ENCODE results near the gene CDK11B.
"Not testable (repeated sequence)": the region's sequence is repeated elsewhere in the genome, so short reads cannot be mapped to it uniquely, and the experiment has no call there.

Gene CDK11B

DNA sequence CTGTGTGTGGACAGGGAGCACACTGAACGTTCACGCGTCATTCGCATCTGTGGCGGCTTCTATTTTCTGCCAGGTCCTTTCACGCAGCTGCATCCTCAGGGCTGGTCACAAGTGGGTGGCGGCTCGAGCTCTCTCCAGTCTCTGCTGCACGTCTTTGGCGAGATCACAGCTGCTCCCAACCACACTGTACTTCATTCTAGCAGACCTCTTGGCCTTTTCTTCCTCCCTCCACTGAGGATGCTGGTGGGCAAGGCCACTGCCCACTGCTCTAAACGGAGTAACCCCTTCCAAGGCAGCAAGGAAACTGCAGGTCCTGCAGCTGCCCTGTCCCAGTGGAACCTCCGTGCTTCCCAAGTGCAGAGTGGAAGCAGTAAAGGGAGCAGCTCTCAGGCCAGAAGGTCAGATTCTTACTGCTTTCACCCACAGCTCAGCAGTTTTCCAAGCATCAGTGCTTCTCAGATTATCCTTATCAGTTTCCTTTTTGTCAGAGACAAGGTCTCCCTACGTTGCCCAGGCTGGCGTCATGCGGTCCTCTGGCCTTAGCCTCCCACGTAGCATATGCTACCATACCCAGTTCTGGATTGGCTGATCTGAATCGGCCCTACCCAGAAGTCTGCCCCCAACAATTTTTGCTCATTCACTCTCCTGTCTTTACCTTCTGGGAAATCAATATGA, 11.1 kb downstream of the CDK11B start:
- not testable (repeated sequence) for DNase-seq

DNA sequence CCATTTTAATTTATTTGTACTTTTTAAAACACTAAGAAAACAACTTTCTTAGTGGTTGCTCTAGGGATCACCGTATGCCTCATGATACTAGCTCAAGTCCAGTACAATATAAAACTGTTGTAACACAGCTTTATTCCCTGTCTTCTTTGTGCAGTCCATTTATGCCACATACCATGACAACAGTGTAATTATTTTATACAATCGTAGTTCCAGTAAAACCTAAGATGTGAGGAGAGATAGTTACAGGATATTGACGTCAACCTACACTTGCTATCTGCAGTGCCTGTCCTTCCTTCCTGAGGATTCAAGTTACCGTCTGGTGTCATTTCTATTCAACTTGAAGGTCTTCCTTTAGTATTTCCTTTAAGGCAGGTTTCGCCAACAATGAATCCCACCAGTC, 12.5 kb downstream of the CDK11B start:
- DNase-seq, result not testable (repeated sequence)

DNA sequence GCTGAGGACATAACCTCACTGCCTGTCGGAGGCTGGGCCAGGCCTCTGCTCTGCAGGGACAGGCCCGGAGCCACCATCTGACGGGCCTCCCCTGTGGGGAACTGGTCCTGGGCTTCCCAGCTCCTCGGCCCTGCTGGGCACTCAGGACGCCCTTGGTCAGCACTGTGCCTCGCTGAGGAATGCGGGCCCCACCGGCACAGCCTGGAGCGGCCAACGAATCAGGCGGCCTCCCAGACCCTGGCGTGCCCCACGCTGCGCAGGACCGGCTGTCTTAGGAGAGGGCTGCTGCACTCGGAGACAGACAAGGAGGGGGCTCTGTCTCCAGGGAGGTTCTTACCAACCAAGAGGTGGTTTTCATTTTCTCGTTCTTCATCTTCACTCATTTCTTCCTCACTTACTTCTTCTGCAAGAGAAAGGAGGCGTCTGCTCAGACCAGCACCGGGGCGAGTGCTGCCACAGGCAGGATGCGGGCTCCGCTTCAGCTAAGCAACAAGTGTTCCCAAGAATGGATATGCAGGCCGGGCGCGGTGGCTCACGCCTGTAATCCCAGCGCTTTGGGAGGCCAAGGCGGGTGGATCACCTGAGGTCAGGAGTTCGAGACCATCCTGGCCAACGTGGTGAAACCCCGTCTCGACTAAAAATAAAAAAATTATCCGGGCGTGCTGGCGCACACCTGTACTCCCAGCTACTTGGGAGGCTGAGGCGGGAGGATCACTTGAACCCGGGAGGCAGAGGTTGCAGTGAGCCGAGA, 17.9 kb downstream of the CDK11B start:
- DNase-seq, result not testable (repeated sequence)

DNA sequence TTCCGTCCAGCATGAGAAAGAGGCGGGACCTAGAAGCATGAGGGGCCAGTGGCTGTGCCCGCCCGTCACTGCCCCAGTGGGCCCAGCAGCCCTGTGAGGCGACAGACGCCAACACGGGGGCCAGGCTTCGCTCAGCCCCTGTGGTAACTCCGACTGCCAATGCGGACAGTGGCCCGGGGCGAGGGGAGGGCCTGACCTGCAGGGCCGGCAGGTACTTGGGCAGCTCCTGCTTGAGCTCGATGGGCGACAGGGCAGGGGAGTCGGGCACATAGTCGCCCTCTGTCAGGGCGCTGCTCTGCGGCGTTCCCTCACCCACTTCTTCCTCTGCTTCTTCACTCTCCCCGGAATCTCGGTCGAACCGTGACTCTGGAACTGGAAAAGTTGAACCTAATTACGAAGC, 18.7 kb downstream of the CDK11B start:
- not testable (repeated sequence) for DNase-seq

DNA sequence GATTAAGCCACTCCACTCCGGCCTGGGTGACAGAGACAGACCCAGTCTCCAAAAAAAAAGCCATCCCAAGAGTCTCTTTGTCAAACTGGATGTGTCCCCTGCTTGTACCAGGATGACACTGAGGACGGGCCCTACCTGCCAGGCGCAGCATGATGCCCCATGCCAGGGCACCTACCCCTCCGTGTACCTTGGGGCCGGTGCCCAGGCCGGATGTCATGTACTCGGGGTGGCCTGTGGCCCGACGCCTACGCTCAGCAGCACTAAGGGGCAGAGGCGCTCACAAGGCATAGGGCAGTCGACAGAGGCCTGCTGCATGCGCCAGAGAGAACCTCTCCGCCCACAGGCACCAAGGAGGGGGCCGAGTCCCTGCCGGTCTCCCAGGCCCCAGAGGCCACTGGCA, 19.4 kb downstream of the CDK11B start:
- not testable (repeated sequence) for DNase-seq

DNA sequence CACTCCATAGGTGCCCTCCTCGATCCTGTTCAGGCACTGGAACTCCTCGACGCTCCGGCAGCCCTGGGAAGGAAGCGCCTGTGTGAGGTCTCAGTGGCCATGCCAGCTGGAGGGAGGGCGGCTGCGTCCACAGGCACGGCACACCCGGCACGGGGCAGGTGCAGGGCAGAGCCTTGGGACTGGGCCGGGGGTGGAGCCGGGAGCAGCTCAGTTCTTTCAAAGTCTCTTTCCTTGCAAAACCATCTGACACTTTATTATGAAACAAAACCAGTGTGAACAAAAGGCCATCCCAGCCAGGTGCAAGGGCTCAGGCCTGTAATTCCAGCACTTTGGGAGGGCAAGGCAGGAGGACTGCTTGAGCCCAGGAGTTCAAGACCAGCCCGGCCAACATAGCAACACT, 20.3 kb downstream of the CDK11B start:
- not testable (repeated sequence) for DNase-seq

DNA sequence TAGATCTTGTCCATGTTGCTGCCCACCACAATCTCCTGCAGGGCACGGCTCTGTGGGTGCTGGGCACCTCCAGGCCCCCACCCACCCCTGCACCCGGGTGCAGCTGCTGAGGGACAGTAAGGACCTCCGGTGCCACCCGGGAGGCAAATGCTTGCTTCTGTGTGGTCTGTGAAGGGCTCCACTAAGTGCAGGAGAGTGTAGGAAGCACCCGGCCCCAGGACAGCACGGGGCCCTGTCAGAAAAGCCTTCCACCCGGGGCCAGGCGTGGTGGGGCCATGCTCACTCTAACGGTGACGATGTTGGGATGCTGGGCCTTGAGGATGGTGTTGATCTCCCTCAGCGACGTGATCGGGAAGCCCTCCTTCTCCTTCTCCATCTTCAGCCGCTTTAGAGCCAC, 21.3 kb downstream of the CDK11B start:
- peak in 1 of 5 donors; percentile 2 for DNase-seq

DNA sequence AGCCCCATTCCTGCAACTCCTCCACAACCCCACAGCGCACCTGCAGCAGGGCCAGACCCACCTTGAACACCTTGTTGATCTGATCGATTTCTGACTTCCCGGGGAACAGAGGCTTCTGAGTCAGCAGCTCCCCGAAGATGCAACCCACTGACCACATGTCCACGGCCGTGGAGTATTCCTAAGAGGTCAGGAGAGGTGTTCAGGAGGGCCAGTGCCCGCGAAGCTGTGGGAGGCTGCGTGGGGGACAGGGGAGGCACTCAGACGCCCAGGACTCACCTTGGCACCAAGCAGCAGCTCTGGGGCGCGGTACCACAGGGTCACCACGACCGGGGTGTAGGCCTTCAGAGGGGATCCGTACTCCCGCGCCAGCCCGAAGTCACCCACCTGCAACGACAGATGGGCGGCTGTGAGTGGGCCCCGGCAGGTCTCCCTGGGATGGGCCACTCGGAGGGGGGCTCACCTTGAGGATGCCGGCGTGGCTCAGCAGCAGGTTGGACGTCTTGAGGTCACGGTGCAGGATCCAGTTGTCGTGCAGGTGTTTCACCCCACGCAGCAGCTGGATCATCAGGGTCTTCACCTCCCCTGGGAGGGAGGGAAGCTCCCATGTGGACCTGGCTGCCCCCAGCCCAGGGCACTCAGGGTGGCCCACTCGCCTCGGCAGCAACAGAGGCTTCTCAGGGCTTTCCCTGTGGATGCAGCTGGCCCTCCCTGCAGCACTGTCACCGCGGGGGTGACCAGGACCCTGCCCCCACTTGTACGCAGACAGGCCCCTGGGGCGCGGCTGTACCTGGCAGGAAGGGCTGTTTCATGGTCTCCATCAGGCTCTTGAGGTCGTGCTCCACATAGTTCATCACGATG, 22.0 kb downstream of the CDK11B start:
- DNase-seq, result not testable (repeated sequence)

DNA sequence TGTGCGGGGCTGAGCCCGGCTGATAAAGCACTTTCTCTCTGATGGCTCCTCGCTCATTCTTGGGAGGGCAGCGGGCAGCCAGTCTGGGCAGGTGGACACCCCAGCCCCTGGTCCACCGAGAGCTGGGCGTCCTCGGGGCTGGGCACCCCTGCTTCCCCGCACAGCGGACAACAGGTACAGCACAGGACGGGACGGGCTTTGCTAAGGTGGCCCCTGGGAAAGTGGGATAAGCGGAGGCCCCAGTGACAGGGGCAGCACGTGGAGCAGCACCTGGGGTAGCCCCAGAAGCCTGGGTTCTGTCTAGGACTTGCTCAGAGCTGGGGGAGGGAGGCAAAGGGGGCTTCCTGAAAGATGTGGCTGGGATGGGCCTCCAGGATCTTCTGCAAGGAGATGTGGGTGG, 24.2 kb downstream of the CDK11B start:
- not testable (repeated sequence) for DNase-seq

DNA sequence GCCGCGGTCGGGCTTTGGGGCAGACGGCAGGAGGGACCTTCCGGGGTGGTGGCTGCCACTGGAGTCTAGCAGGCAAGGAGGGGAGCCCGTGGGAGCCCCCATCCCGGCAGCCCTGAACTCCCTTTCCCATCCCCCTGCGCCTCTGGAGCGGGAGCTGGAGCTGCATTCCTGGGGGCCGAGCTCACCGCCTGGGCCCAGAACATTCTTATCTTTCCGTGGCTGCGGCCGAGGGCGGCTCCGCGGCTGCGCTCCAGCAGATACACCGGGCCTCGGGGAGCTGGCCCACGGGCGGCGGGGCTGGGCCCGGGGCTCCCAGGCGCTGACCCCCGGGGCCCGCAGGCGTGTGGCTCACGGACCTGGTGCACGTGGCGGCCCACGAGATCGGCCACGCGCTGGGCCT, 25.4 kb downstream of the CDK11B start:
- DNase-seq, result not testable (repeated sequence)

DNA sequence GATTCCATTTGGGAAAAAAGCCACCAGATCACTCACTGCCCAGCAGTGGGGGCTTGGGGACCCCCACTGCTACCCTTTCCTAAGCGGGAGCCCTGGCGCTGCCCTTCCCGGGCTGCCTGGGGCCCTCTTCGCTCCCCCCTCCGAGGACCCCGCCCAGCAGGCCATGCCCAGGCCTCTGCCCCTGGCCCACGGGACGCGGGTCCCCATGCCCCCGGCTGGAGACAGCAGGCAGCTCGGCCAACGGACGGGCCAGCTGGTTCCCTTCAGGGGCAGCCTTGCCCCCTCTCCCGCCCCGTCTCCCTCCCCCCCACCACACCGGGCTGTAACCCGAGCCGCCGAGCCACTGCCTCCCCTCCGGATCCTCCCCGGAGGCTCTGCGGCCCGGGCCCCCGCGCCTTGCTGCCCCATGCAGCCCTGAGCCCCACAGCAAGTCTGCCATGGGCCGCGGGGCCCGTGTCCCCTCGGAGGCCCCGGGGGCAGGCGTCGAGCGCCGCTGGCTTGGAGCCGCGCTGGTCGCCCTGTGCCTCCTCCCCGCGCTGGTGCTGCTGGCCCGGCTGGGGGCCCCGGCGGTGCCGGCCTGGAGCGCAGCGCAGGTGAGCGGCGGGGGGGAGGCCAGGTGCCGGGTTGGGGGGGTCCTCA, 26.9 kb downstream of the CDK11B start, which contains the start of gene MMP23B:
Gene MMP23B, plus strand, starts transcription at position 392 of the 639 bp plus-strand sequence. Its CDS starts 46 bp downstream, at position 438.
- no peak for DNase-seq

DNA sequence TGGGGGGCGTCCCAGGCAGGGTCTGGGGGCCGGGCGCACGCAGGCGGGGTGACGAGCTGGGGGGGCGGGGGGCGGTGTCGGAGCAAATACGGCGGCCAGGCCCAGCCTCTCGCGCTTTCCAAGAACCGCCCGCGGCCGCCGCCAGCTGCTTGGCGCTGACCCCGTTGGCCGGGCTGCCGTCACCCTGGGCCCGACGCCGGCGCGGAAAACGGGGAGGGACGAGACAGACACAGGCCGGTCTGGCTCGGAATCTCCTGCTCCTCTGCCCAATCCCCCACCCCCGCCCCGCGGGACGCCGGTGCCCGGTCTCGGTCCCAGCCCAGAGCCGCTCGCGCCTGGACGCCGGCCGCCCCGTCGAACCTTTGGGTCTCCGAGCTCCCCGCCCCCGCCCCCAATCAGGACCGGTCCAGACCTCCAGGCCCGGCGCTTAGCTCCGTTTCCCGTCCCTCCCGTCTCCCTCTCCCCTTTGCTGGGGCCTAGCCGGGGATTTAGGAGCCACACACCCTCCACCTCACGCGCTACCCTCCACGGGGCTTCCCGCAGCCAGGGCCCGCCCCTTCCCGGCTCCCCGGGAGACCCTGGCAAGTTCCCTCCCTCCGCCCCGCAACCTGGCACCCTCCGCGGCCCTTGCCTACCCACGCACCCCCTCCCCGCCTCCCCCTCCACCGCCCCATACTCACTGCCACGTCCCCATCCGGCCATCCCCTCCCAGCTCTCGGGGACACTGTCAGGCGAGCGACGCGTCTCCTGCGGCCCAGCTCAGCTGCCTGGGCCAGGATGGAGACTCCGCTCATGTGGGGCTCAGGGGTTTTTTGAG, 27.6 kb downstream of the CDK11B start:
- peak in 1 of 5 donors; percentile 33 for DNase-seq

DNA sequence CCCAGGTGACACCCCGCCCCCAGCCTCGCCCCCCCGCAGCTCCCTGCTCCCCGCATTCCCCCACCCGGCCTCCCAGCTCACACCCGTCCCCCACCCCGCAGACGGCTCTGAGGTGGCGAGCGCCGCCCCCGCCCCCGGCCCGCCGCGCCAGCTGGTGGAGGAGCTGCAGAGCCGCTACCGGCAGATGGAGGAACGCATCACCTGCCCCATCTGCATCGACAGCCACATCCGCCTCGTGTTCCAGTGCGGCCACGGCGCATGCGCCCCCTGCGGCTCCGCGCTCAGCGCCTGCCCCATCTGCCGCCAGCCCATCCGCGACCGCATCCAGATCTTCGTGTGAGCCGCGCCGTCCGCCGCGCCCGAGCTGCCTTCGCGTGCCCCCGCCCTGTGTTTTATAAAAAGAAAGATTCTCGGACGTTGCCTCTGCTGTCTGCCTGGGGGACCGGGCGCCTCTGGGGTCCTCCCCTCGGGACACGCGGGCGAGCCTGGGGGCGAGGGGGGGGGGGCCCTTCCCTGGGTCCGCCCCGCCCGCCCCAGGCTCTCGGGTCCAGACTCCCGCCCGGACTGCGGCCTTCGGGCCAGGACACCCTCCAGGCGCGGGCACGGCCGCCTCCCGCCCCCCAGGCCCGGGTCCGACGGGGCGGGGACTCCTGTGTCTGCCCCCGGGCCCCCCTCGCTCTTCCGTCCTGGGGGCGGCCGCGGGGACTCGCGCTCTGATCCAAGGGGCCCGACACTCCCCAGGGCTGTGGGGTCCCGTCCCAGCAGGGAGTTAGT, 28.4 kb downstream of the CDK11B start:
- peak; percentile 91 to 96 (median 92) for DNase-seq

DNA sequence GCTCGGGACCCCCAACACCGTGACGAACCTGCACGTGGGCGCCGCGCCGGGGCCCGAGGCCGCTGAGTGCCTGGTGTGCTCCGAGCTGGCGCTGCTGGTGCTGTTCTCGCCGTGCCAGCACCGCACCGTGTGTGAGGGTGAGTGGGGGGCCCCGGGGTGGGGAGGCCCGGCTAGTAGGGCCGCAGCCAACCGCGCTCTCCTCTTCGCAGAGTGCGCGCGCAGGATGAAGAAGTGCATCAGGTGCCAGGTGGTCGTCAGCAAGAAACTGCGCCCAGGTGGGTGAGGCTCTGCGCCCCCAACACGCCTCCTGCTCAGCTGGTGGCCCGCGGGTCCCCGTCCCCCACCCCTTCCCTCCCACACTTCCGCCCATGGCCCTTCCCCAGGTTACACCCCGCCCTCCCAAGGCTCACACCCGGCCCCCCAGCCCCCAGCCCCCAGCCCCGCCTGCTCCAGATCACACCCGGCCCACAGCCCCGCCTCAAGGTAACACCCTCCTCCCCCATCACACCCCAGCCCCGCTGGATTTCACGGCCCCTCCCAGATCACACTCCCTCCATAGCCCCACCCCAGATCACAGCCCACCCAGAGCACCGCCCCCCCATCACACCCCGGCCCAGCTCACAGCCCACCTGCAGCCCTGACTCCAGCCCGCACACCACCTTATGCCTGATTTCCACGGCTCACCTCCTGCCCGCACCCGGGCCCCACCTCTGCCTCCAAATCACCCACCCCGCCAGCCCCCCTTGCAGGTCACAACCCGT, 29.2 kb downstream of the CDK11B start:
- DNase-seq, result peak; percentile 38 to 78 (median 73)

DNA sequence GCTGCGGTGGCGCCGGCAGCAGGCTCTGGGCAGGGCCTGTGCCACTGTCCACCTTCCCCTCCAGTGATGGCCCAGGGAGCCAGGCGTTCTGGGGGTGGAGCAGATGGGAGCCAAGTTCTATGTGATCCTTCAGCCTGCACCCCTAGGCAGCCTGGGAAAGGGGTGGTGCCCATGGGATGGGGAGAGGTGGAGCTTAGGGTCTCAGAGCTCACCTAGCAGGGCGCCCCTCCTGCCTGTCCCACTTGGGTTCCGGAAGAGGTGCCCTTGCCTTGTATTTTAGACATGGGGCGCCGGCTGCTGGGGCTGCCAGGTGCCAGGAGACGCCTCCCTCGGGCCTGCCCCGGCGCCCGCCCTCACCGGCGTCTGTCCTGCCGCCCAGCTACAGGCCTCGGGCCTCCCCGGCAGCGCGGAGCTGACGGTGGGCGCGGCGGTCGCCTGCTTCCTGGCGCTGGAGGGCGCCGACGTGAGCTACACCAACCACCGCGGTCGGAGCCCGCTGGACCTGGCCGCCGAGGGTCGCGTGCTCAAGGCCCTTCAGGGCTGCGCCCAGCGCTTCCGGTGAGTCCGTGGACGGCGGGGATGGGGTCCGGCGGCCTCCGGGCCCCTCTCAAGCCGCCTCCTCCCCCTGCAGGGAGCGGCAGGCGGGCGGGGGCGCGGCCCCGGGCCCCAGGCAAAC, 29.9 kb downstream of the CDK11B start:
- peak in 2 of 5 donors; percentile 16 to 43 for DNase-seq

DNA sequence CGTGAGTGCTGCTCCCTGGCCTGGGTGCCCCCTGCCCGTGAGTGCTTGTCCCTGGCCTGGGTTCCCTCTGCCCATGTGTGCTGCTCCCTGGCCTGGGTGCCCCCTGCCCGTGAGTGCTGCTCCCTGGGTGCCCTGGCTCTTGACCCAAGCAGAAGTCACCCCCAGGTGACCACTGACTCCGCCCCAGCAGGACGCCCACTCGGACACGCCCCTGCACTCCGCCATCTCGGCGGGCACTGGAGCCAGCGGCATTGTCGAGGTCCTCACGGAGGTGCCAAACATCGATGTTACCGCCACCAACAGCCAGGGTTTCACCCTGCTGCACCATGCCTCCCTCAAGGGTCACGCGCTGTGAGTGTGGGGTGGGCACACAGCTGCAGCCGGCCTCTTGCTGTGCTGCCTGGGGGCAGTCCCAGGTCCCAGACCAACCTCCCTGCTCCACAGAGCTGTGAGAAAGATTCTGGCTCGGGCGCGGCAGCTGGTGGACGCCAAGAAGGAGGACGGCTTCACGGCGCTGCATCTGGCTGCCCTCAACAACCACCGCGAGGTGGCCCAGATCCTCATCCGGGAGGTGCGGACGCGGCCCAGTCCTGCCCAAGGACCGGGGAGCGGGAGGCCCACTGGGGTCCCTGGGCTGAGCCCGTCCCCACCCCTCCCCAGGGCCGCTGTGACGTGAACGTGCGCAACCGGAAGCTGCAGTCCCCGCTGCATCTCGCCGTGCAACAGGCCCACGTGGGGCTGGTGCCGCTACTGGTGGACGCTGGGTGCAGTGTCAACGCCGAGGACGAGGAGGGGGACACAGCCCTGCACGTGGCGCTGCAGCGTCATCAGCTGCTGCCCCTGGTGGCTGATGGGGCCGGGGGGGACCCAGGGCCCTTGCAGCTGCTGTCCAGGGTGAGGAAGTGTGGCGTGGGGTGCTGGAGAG, 30.7 kb downstream of the CDK11B start:
- DNase-seq, result peak in 1 of 5 donors; percentile 2

DNA sequence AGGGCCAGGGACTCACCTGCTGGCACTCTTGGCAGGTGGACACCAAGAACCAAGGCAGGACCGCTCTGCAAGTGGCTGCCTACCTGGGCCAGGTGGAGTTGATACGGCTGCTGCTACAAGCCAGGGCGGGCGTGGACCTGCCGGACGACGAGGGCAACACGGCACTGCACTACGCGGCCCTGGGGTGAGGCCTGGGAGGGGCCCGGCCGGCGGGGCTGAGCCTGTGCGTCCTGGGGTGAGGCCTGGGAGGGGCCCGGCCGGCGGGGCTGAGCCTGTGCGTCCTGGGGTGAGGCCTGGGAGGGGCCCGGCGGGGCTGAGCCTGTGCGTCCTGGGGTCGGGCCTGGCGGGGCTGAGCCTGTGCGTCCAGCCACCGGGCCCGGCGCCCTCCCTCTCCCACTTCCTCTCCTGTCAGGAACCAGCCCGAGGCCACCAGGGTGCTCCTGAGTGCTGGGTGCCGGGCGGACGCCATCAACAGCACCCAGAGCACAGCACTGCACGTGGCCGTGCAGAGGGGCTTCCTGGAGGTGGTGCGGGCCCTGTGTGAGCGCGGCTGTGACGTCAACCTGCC, 31.5 kb downstream of the CDK11B start:
- DNase-seq, result peak in 1 of 5 donors; percentile 2
